ENCODE measurements around the gene MATN4. TPM values are rescaled to one million over a fixed set of nuclear protein-coding genes. Genes with fewer than 3 reads are reported as not detected.

Gene MATN4
- total and polyA plus RNA-seq, 2 of the 4 experiments (the other 2 are of a cell fraction) = 0.12 TPM; not detected in 1

GRCh38 chr20:45320948-45321595 is 13.0 kb upstream of the MATN4 start:
- Histone ChIP-seq H2AK5ac (ENCODE audit: low read depth, low read length) (no peak overlapping the region), H4K20me1 (ENCODE audit: insufficient read depth, low read length) (peaks cover 8% of the 10 kb centered on the region), H4K91ac (ENCODE audit: insufficient read depth, low read depth, low read length) (no peak overlapping the region), H3K9ac (ENCODE audit: low read depth, low read length) (no peak overlapping the region), H2AFZ (replicated peaks; ENCODE audit: low read length, poor library complexity) (no peak overlapping the region), H3K4me2 (ENCODE audit: low read depth, low read length) (no peak overlapping the region), H4K5ac (ENCODE audit: low read depth, low read length) (no peak overlapping the region), H2BK20ac (ENCODE audit: low read depth, low read length) (no peak overlapping the region), H3K23ac (ENCODE audit: low read depth, low read length) (no peak overlapping the region), H3K4me1 (ENCODE audit: control insufficient read depth, insufficient read depth, low read length) (no peaks in the 10 kb centered on the region), H3K36me3 (ENCODE audit: control insufficient read depth, insufficient read depth, low read length) (peaks cover 14% of the 10 kb centered on the region), H2BK120ac (ENCODE audit: low read depth, low read length) (no peak overlapping the region), H4K8ac (ENCODE audit: low read depth in 2 of 2, low read length in 2 of 2) (no peak overlapping the region), H3K14ac (replicated peaks; ENCODE audit: low read depth, low read length) (no peak overlapping the region), H2AK9ac (replicated peaks; ENCODE audit: low read depth, low read length, poor library complexity) (no peak overlapping the region), H3K18ac (ENCODE audit: low read depth, low read length) (no peak overlapping the region), H3K4ac (ENCODE audit: low read depth, low read length) (no peak overlapping the region), H3K79me1 (ENCODE audit: low read depth in 1 of 2, low read length in 2 of 2) (peaks cover 4 to 7% of the 10 kb centered on the region in 2 experiments; a peak in 2 of 4 replicates), H3K4me3 (ENCODE audit: insufficient read depth, low read depth, low read length) (no peak overlapping the region), H2BK5ac (ENCODE audit: low read depth, low read length, poor library complexity, severe bottlenecking) (no peak overlapping the region), H3K27me3 (ENCODE audit: control insufficient read depth, insufficient read depth, low read length) (peaks cover 23% of the 10 kb centered on the region), H3K27ac (ENCODE audit: insufficient read depth, low read length) (no peak overlapping the region), H2BK15ac (ENCODE audit: low read depth, low read length) (no peak overlapping the region), H3K56ac (ENCODE audit: extremely low read depth, insufficient read depth, low read length) (no peak overlapping the region), H3K9me1 (ENCODE audit: insufficient read depth, low read length) (0 out of 2 replicates have a peak, but pooled peaks cover 2% of the 10 kb centered on the region), H3K9me3 (ENCODE audit: control insufficient read depth, insufficient read depth, low read length) (no peaks in the 10 kb centered on the region)
- dilution Hi-C loops (cut with HindIII; ENCODE audit: low sequenced_read_pairs, unreplicated experiment) (no loop called here), in situ Hi-C loops (cut with MboI; ENCODE audit: low sequenced_read_pairs) (loop anchor here (5.0 kb wide), 1 partner anchor 116 kb away; no protein-coding TSS in a partner anchor), intact Hi-C loops (cut with micrococcal nuclease) (no loop called here)
- ATAC-seq (ENCODE audit: low read depth) (no peak), DNase-seq (no peak)
- ChIA-PET POLR2A (ENCODE audit: unreplicated experiment) (interaction anchor here (0.6 kb wide), 1 partner anchor 736 kb away, joined by 4 read pairs; no protein-coding TSS in a partner anchor), CTCF (interaction anchor here (0.8 to 4.4 kb wide), 5 partner anchors 9 to 450 kb away, joined by 3 to 30 read pairs (median 3); no protein-coding TSS in a partner anchor)
- no TSS peak for BruUV-seq (replicated peaks)
- TF ChIP-seq MXI1 (IDR thresholded peaks at IDR 0.05; ENCODE audit: borderline replicate concordance, low read depth, low read length) = no peak
- no peak for TF ChIP-seq FOS (IDR thresholded peaks at IDR 0.05; ENCODE audit: low read depth, low read length)
- TF ChIP-seq SMC3 (IDR thresholded peaks at IDR 0.05; ENCODE audit: low read depth, low read length) = no peak
- TF ChIP-seq CEBPB (IDR thresholded peaks at IDR 0.05; ENCODE audit: low read depth, low read length) = no peak
- no peak for TF ChIP-seq MAZ (IDR thresholded peaks at IDR 0.05; ENCODE audit: borderline replicate concordance, low read depth, low read length)
- no peak for TF ChIP-seq BHLHE40 (IDR thresholded peaks at IDR 0.05; ENCODE audit: low read depth, low read length)
- WGBS, 2 experiments (ENCODE audit: extremely low coverage in 2 of 2, insufficient read length in 1 of 2) = no CpG with 5 or more reads among the region's 5 CpGs

Measured in IMR-90 (cell line).